Fibroblast of mammary gland (primary cell): ENCODE data around the gene EXD3.

Experiments
- DNase-seq: peaks from one replicate; pipeline ENCODE4 v3.0.0-alpha.2; 2010; ENCODE audit warnings: low read depth
- H3K4me3 ChIP-seq: 2 replicates; pipeline ENCODE4 v1.5.1; 2011; ENCODE audit warnings: low read depth, mild to moderate bottlenecking, low read length, moderate library complexity; ENCODE audit not compliant: control insufficient read depth
- CTCF ChIP-seq: conservative IDR thresholded peaks from 2 replicates; pipeline ENCODE4 v1.5.1; 2011; ENCODE audit warnings: low read depth, low read length, inconsistent platforms; ENCODE audit not compliant: control insufficient read depth, insufficient read depth

EXD3 gene

GRCh38 chr9:137436761-137437600 is 14.0 kb upstream of the EXD3 start:
- no peak for DNase-seq
- TF ChIP-seq CTCF = no peak
- H3K4me3 ChIP-seq = no peak overlapping the region

- TF ChIP-seq CTCF = no peak
- DNase-seq = peak; percentile 85
- no peak overlapping the region for H3K4me3 ChIP-seq
These were observed 13.2 kb upstream of the EXD3 start for GRCh38 chr9:137435980-137436760.

- no peak for DNase-seq
- no peak overlapping the region for H3K4me3 ChIP-seq
- no peak for TF ChIP-seq CTCF
These were observed 12.5 kb upstream of the EXD3 start for GRCh38 chr9:137435381-137435891.

GRCh38 chr9:137434498-137435380 is 11.8 kb upstream of the EXD3 start:
- TF ChIP-seq CTCF = no peak
- no peak overlapping the region for H3K4me3 ChIP-seq
- no peak for DNase-seq

- DNase-seq = no peak
- TF ChIP-seq CTCF = no peak
- no peak overlapping the region for H3K4me3 ChIP-seq
These were observed 11.0 kb upstream of the EXD3 start for GRCh38 chr9:137433916-137434431.
